NCI-H2196 treated with DMSO at 0.1 percent for 48 hours (cell line): ENCODE results near the gene GPAT3.

Experiments used
- DNase-seq: peaks from one replicate; lab custom pipeline; 2025; ENCODE audit not compliant: unreplicated experiment; lab: John Stamatoyannopoulos, UW

Gene GPAT3

GRCh38 chr4:83639849-83640493 lies 104.1 kb downstream of the GPAT3 start:
- DNase-seq, result peak; percentile 1

GRCh38 chr4:83643036-83643435 lies 107.1 kb downstream of the GPAT3 start:
- no peak for DNase-seq

GRCh38 chr4:83644677-83645659 lies 109.1 kb downstream of the GPAT3 start:
- peak; percentile 7 for DNase-seq

- no peak for DNase-seq
Observed at GRCh38 chr4:83646538-83647239, 110.8 kb downstream of the GPAT3 start.

- no peak for DNase-seq
Observed at GRCh38 chr4:83651846-83652245, 115.9 kb downstream of the GPAT3 start.
